ENCODE data around the gene AGAP1.
"Not testable (repeated sequence)": the region's sequence is repeated elsewhere in the genome, so short reads cannot be mapped to it uniquely, and the experiment has no call there.

Gene AGAP1

GRCh38 chr2:235745597-235745996 lies 251.8 kb downstream of the AGAP1 start:
- DNase-seq (no peak), ATAC-seq (no peak)
- Mint-ChIP-seq H3K4me1 (no peaks in the 10 kb centered on the region), H3K4me3 (no peak overlapping the region), H3K9me3 (no peaks in the 10 kb centered on the region), H3K27me3 (no peaks in the 10 kb centered on the region), H3K36me3 (ENCODE audit: low read depth) (no peaks in the 10 kb centered on the region), H3K27ac (no peak overlapping the region)

- DNase-seq = peak; percentile 45
- H3K27ac Mint-ChIP-seq = no peak overlapping the region
- peak; percentile 66 for ATAC-seq
- H3K9me3 Mint-ChIP-seq = no peaks in the 10 kb centered on the region
- H3K4me1 Mint-ChIP-seq = no peaks in the 10 kb centered on the region
- H3K4me3 Mint-ChIP-seq = no peak overlapping the region
- no peaks in the 10 kb centered on the region for H3K27me3 Mint-ChIP-seq
- no peaks in the 10 kb centered on the region for H3K36me3 Mint-ChIP-seq (ENCODE audit: low read depth)
Observed at GRCh38 chr2:235746257-235746934, 252.6 kb downstream of the AGAP1 start.

DNA sequence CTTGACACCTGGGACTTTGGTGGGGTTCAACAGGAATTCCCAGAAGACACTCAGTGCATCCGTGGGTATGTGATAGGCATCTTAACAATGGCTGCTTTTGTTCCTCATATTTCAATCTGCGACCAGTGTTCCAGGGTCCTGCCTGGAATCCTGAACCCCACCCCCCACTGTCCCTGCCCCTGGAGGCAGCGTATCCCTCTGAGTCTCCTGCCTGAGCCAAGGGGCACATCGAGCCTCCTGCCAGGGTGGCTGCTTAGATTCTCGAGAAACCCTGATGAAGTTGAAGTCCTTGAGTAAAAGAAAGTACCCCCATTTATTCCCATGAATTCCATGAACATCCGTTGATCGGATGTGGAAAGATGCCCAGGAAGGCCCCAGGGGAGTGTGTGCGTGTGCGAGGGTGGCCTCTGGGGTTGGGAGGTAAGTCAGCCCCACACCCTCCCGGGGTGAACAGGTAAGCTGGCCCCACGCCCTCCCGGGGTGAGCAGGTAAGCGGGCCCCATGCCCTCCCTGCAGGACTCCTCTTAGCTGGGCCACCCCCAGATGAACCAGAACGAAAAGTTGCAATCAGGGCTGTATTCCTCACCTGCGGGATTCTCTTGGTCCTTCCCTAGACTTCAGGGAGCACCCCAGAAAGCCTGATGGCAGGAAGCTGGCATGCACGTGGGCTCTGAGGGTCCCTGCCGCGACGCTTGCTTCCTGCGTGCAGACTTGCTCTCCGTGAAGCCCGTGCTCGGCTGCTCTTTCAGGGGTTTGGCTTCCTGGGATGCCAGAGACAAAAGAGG lies 253.3 kb downstream of the AGAP1 start:
- Mint-ChIP-seq H3K9me3 (no peaks in the 10 kb centered on the region), H3K4me3 (no peak overlapping the region), H3K4me1 (no peaks in the 10 kb centered on the region), H3K36me3 (ENCODE audit: low read depth) (no peaks in the 10 kb centered on the region), H3K27me3 (no peaks in the 10 kb centered on the region), H3K27ac (no peak overlapping the region)
- no peak for ATAC-seq
- no peak for DNase-seq

DNA sequence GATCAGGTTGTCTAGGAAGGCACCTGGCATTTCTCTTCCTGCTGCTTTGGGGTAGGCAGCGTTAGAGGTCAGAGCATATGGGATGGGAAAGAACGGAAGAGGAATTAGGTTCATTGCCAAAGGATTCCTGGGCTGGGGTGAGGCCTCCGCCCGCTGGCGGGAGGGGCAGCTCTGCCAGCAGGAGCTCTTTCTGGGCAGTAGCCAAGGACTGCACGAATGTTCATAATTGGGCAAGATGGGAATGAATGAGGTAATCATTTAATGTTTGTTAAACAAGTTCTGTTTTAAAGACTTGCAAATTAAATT lies 253.9 kb downstream of the AGAP1 start:
- Mint-ChIP-seq H3K27ac (no peak overlapping the region), H3K27me3 (no peaks in the 10 kb centered on the region), H3K9me3 (no peaks in the 10 kb centered on the region), H3K4me1 (no peaks in the 10 kb centered on the region), H3K4me3 (no peak overlapping the region), H3K36me3 (ENCODE audit: low read depth) (no peaks in the 10 kb centered on the region)
- ATAC-seq (no peak), DNase-seq (no peak)

DNA sequence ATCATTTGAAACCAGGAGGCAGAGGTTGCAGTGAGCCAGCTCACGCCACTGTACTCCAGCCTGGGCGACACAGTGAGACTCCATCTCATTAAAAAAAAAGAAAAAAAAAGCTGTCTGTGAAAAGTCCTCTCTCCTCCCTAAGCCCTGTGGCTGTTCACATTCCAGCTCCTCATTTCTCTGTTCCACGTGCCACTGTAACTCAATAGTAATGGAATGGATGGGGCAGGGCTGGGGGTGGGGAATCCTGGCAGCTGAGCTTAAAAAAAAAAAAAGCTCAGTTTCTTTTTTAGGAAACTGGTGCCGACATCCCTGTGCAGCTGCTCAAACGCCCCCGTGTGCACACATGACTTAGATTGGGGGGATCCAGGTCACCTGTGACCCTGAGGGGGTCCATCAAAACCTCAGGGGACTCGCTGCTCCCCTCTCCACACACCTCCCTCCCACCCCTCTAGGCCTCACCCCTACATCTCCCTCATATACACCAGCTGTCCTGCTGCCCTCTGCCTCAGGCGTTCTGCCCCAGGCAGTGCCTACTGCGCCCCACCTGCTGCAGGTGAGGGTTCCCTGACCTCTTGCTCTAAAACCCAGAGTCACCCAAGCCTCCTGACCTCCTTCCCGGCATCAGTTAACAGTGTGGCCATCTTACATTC lies 255.4 kb downstream of the AGAP1 start:
- Mint-ChIP-seq H3K9me3 (no peaks in the 10 kb centered on the region), H3K4me1 (no peaks in the 10 kb centered on the region), H3K4me3 (no peak overlapping the region), H3K27ac (no peak overlapping the region), H3K36me3 (ENCODE audit: low read depth) (no peaks in the 10 kb centered on the region), H3K27me3 (no peaks in the 10 kb centered on the region)
- ATAC-seq (no peak), DNase-seq (no peak)

DNA sequence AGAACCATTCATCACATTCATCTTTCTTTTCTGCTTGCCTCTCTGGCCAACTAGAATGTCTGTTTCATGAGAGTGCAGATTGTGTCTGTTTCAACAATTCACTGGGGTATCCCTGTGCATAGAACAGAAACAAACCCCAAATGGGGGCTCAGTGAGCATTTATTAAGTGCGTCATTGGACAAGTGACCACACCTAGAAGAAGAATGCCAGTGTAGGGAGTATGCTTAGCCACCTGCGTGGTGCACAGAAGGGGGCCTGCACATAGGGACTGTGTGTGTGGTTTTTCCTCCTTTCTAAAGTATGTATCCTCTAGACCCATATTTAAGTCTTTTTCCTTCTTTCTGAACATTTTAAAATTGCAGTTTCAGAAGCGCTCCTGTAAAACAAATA lies 255.9 kb downstream of the AGAP1 start:
- Mint-ChIP-seq H3K4me3 (no peak overlapping the region), H3K27me3 (no peaks in the 10 kb centered on the region), H3K27ac (no peak overlapping the region), H3K9me3 (no peaks in the 10 kb centered on the region), H3K36me3 (ENCODE audit: low read depth) (no peaks in the 10 kb centered on the region), H3K4me1 (no peaks in the 10 kb centered on the region)
- no peak for DNase-seq
- no peak for ATAC-seq

DNA sequence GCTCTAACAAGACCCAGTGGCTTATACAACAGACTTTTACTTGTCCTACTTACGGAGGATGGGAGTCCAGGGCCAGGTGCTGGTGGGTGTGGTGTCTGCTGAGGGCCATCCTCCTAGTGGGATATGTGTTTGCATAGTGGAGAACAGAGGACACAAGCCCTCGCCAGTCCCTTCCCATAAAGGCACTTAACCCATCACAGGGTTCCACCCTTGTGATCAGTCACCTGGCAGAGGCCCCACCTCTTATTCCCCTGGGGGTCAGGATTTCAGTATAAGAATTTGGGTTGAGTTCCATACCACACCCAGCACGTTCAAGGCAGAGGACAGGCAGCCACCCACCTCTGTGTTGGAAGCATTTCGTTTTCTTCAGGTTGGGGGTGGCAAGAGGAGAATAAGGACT lies 259.0 kb downstream of the AGAP1 start:
- Mint-ChIP-seq H3K36me3 (ENCODE audit: low read depth) (no peaks in the 10 kb centered on the region), H3K4me3 (no peak overlapping the region), H3K27me3 (no peaks in the 10 kb centered on the region), H3K4me1 (no peaks in the 10 kb centered on the region), H3K27ac (no peak overlapping the region), H3K9me3 (no peaks in the 10 kb centered on the region)
- DNase-seq = no peak
- ATAC-seq = no peak

GRCh38 chr2:235754357-235755207 lies 260.7 kb downstream of the AGAP1 start:
- no peak for ATAC-seq
- H3K27ac Mint-ChIP-seq = no peak overlapping the region

GRCh38 chr2:235756491-235756890 lies 262.6 kb downstream of the AGAP1 start:
- ATAC-seq (no peak), DNase-seq (no peak)
- no peak overlapping the region for H3K4me3 Mint-ChIP-seq
- H3K27me3 Mint-ChIP-seq = no peaks in the 10 kb centered on the region
- H3K4me1 Mint-ChIP-seq = no peaks in the 10 kb centered on the region
- H3K9me3 Mint-ChIP-seq = no peaks in the 10 kb centered on the region
- H3K36me3 Mint-ChIP-seq (ENCODE audit: low read depth) = no peaks in the 10 kb centered on the region
- no peak overlapping the region for H3K27ac Mint-ChIP-seq

More at GRCh38 chr2:235754357-235755207, 260.7 kb downstream of the AGAP1 start:
- Mint-ChIP-seq H3K9me3 (no peaks in the 10 kb centered on the region), H3K4me3 (no peak overlapping the region), H3K36me3 (ENCODE audit: low read depth) (no peaks in the 10 kb centered on the region), H3K4me1 (no peaks in the 10 kb centered on the region), H3K27me3 (no peaks in the 10 kb centered on the region)
- no peak for DNase-seq

GRCh38 chr2:235757212-235757611 lies 263.4 kb downstream of the AGAP1 start:
- no peaks in the 10 kb centered on the region for H3K9me3 Mint-ChIP-seq
- H3K27me3 Mint-ChIP-seq = no peaks in the 10 kb centered on the region
- no peak overlapping the region for H3K27ac Mint-ChIP-seq
- no peaks in the 10 kb centered on the region for H3K36me3 Mint-ChIP-seq (ENCODE audit: low read depth)
- H3K4me1 Mint-ChIP-seq = no peaks in the 10 kb centered on the region
- ATAC-seq (no peak), DNase-seq (no peak)
- H3K4me3 Mint-ChIP-seq = no peak overlapping the region

DNA sequence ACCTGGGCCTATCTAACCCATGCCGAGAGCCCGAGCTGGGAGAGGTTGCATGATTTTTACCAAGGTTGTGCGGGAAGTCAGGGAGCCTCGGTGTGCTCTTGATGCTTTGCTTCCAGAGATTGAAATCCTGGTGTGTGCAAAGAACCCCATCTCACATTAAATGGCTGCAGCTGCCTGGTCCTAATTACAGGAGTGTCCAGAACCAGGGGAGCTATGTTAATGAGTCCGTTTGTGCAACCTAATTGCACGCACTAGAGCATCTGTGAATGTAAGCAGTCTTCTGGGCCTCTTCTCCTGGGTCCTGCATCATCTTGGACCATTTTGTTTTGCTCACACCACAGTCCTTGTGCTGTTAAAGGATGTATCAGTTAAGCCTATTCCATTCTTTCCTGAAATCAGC lies 263.8 kb downstream of the AGAP1 start:
- no peak for ATAC-seq
- H3K27ac Mint-ChIP-seq = no peak overlapping the region
- H3K36me3 Mint-ChIP-seq (ENCODE audit: low read depth) = no peaks in the 10 kb centered on the region
- no peaks in the 10 kb centered on the region for H3K27me3 Mint-ChIP-seq
- DNase-seq = no peak
- no peaks in the 10 kb centered on the region for H3K4me1 Mint-ChIP-seq
- no peaks in the 10 kb centered on the region for H3K9me3 Mint-ChIP-seq
- H3K4me3 Mint-ChIP-seq = no peak overlapping the region

DNA sequence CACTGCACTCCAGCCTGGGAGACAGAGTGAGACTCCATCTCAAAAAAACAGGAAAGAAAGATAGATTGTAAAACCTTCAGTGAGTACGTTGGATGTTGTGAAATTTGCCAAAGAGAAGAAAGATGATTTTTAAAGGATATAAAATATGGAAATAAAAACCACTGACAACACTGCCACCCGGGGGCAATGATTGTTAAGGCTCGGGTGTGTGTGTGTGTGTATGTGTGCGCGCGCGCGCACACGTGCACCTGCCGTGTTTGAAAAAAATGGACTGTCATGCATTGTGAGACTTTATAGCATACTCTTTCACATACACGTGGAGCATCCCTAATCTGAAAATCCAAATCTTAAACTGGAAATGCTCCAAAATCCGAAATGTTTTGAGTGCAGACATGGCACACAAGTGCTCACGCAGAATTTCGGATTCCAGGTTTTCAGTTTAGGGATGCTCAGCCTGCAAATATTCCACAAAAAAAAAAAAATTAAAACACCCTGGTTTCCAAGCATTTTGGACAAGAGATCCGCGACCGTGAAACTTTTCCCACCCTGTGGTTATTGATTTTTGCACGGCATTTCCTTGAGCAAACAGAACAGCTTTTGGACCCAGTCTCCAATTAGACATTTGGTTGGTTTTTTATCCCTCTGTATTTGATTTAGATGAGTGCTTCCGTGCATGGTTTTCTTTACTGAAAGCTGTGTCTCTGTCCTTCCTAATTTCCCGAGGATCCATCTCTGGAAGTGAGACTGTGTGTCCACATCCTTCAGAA lies 269.2 kb downstream of the AGAP1 start:
- Mint-ChIP-seq H3K4me1 (no peaks in the 10 kb centered on the region), H3K9me3 (no peaks in the 10 kb centered on the region), H3K27me3 (peaks cover 1% of the 10 kb centered on the region), H3K36me3 (ENCODE audit: low read depth) (no peaks in the 10 kb centered on the region), H3K27ac (no peak overlapping the region), H3K4me3 (no peak overlapping the region)
- DNase-seq (no peak), ATAC-seq (no peak)

- Mint-ChIP-seq H3K9me3 (no peaks in the 10 kb centered on the region), H3K36me3 (ENCODE audit: low read depth) (no peaks in the 10 kb centered on the region), H3K27me3 (peaks cover 2% of the 10 kb centered on the region)
Observed at GRCh38 chr2:235763816-235764215, 270.0 kb downstream of the AGAP1 start.

GRCh38 chr2:235764478-235764877 lies 270.6 kb downstream of the AGAP1 start:
- not testable (repeated sequence) for H3K4me1 Mint-ChIP-seq; H3K27me3 Mint-ChIP-seq; H3K4me3 Mint-ChIP-seq; H3K36me3 Mint-ChIP-seq (ENCODE audit: low read depth); ATAC-seq; DNase-seq; H3K9me3 Mint-ChIP-seq; H3K27ac Mint-ChIP-seq

More at GRCh38 chr2:235763816-235764215, 270.0 kb downstream of the AGAP1 start:
- H3K4me1 Mint-ChIP-seq = no peaks in the 10 kb centered on the region
- H3K4me3 Mint-ChIP-seq = no peak overlapping the region
- ATAC-seq (no peak), DNase-seq (no peak)
- H3K27ac Mint-ChIP-seq = no peak overlapping the region
